Panc1 (cell line): ENCODE measurements around the gene TMEM273. TPM values are rescaled to one million over a fixed set of nuclear protein-coding genes. Genes with fewer than 3 reads are reported as not detected.

Experiments used
- ATAC-seq: fragments of 200-7000 bp; cut with Tn5 transposase; 2 replicates; pipeline ENCODE4 v1.9.1; 2020; ENCODE audit warnings: mild to moderate bottlenecking, moderate library complexity
- BruUV-seq: library from RNA; stranded (reverse); fragments of 400-500 nt; replicated peaks from 2 replicates; lab custom pipeline; 2021; lab: Mats Ljungman, UMichigan
- CTCF ChIA-PET: fragments of 300-600 bp; sonication (Branson Sonifier 250); formaldehyde crosslinking; loops from one replicate; lab custom pipeline; 2022; ENCODE audit warnings: antibody characterized with exemption; lab: Charles Lee
- POLR2A ChIA-PET: fragments of 300-600 bp; sonication (Branson Sonifier 250); formaldehyde crosslinking; loops from one replicate; lab custom pipeline; 2022; ENCODE audit warnings: antibody characterized with exemption; lab: Charles Lee
- DNase-seq: peaks from one replicate; pipeline ENCODE4 v3.0.0-alpha.2; 2010; ENCODE audit warnings: low read depth, low spot score
- H3K27ac ChIP-seq: 2 replicates; pipeline ENCODE4 v1.5.1; 2011; ENCODE audit warnings: mild to moderate bottlenecking, low read length, inconsistent platforms
- H3K27me3 ChIP-seq: fragments of 200-500 bp; sonication (Bioruptor generic); 2 replicates; pipeline ENCODE4 v1.6.0; 2014; ENCODE audit warnings: low read length, inconsistent platforms; ENCODE audit not compliant: control insufficient read depth, insufficient read depth
- H3K36me3 ChIP-seq: fragments of 200-500 bp; sonication (Bioruptor generic); 2 replicates; pipeline ENCODE4 v1.5.1; 2014; ENCODE audit warnings: inconsistent platforms, mild to moderate bottlenecking, low read length, moderate library complexity; ENCODE audit not compliant: control insufficient read depth, insufficient read depth
- H3K4me1 ChIP-seq: 2 replicates; pipeline ENCODE4 v1.5.1; 2011; ENCODE audit warnings: inconsistent platforms, mild to moderate bottlenecking, low read length, moderate library complexity; ENCODE audit not compliant: control insufficient read depth, insufficient read depth
- H3K4me3 ChIP-seq, 2 experiments: 2 replicates each; pipeline ENCODE4 v1.5.1; 2011 to 2012; ENCODE audit warnings: low read depth in 2 of 2, low read length in 2 of 2, mild to moderate bottlenecking in 2 of 2, inconsistent platforms in 1 of 2, moderate library complexity in 1 of 2
- H3K9me3 ChIP-seq: fragments of 200-500 bp; sonication (Bioruptor generic); 2 replicates; pipeline ENCODE4 v1.5.1; 2014; ENCODE audit warnings: low read depth, mild to moderate bottlenecking, inconsistent platforms, low read length, moderate library complexity; ENCODE audit not compliant: control insufficient read depth, insufficient read depth
- POLR2AphosphoS5 ChIP-seq: IDR thresholded peaks from 2 replicates; pipeline ENCODE4 v1.6.1; 2012; ENCODE audit warnings: mild to moderate bottlenecking, low read depth, low read length, moderate library complexity
- SIN3A ChIP-seq: IDR thresholded peaks from 2 replicates; pipeline ENCODE4 v1.6.1; 2012; ENCODE audit warnings: low read depth, mild to moderate bottlenecking, low read length, moderate library complexity, borderline replicate concordance; ENCODE audit not compliant: insufficient read depth
- TCF7L2 ChIP-seq: IDR thresholded peaks from 2 replicates; pipeline ENCODE4 v1.6.1; 2011; ENCODE audit warnings: mild to moderate bottlenecking, low read depth, low read length, inconsistent platforms
- in situ Hi-C: cut with HindIII; loops from 2 replicates; pipeline ENCODE4 v1.10.0; 2016; ENCODE audit warnings: low sequenced_read_pairs, low pct_unique_long_range_greater_than_20kb
- intact Hi-C: fragments of 100-400 bp; cut with micrococcal nuclease; formaldehyde crosslinking; loops from one replicate; pipeline ENCODE4 v1.10.0; 2022; ENCODE audit not compliant: unreplicated experiment
- total RNA-seq: library from RNA; stranded (reverse); gene quantifications from one replicate; pipeline ENCODE4 v1.2.1, GENCODE V29; 2021; ENCODE audit not compliant: unreplicated experiment
- TF ChIP-seq, protein P1 (sequence below), 2 experiments: IDR thresholded peaks; 2 replicates each; pipeline ENCODE4 v1.6.1; 2011 to 2012; ENCODE audit warnings: low read depth in 2 of 2, control low read depth in 1 of 2, low read length in 1 of 2, mild to moderate bottlenecking in 1 of 2, moderate library complexity in 1 of 2; ENCODE audit not compliant: insufficient read depth in 1 of 2

TMEM273 gene
- total RNA-seq, 1 experiment from 2014 or later: 0.23 TPM

DNA sequence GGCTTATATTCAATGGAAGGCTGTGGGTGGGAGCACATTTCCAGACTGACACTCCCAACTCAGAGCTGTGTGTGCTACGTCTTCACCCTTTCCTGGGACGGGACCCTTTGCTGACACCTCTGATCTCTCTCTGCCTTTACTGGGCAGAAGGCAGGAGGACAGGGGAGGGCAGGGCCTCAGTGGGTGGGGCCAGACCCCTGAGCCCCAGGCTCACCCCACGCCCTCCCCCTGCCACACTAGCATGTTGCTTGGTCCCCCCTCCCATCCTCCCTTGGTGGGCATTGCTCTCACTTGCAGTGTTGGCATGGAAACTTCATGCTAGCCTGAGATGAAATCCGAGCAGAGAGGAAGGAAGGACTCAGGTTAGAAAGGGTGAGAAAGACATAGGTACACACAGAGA is 18.4 kb downstream of the TMEM273 start:
- BruUV-seq: no TSS peak
- H3K4me3 ChIP-seq: no peak overlapping the region
- H3K27ac ChIP-seq: no peak overlapping the region
- no peak for DNase-seq
- in situ Hi-C loops (no loop called here), intact Hi-C loops (no loop called here)
- ChIA-PET POLR2A (no interaction called here), CTCF (no interaction called here)
- no peaks in the 10 kb centered on the region for H3K4me1 ChIP-seq
- H3K36me3 ChIP-seq: no peaks in the 10 kb centered on the region
- ATAC-seq: no peak
- no peaks in the 10 kb centered on the region for H3K9me3 ChIP-seq
- H3K27me3 ChIP-seq: no peaks in the 10 kb centered on the region
- no peak for TF ChIP-seq POLR2AphosphoS5
- no peak for TF ChIP-seq TCF7L2

DNA sequence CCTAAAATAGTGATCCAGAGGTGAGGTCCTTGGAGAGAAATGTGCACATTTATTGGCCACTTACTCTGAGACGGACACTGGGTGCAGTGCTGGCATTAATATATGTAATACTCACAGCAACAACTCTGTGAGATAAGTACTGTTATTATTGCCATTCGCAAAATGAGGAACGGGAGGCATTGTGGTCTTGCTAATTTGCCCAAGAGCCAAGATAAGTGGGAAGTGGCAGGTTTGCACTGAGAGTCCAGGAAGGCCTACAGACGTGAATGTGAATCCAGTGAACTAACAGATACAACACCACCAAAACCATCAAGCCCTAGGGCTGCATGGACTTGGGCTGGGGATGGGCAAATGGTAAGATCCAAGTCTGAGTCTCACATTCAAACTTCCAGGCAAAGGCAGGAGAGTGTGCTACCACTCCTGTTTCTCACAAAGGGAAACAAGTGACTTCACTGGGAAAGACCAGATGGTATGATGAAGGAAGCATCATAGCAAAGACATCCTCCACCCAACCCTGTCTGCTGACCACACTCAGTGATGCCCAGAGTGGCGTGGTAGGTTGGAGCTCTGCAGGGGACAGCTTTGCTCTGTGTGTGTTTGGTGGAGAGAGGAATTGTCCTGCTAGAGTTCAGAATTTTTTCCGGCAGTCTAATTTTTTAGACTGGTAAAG is 19.2 kb downstream of the TMEM273 start:
- Histone ChIP-seq H3K36me3 (no peaks in the 10 kb centered on the region), H3K4me3 (no peak overlapping the region), H3K4me1 (no peaks in the 10 kb centered on the region), H3K27ac (no peak overlapping the region), H3K27me3 (no peaks in the 10 kb centered on the region; the same call in 1 of the 2 replicates), H3K9me3 (no peaks in the 10 kb centered on the region)
- no peak for TF ChIP-seq SIN3A
- no peak for TF ChIP-seq POLR2AphosphoS5
- no TSS peak for BruUV-seq
- ATAC-seq (no peak), DNase-seq (no peak)
- in situ Hi-C loops: no loop called here
- CTCF ChIA-PET: no interaction called here
- POLR2A ChIA-PET: no interaction called here
- intact Hi-C loops: no loop called here

DNA sequence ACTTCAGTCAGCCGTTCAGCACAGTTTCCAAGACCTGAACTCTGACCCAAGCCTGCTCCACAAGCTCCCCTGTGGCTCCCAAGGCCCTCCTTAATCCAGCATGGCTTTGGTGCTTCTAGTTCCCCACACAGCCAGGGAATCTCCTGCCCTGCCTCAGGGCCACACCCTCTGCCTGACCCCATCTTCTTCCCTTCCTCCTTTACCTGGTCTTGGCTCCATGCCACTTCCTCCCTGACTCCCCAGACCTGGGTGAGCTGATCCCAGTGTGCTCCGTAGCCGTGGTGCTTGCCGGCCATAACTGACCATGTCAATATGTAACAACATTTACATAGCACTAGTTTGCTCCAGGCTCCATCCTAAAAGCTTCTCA is 20.0 kb downstream of the TMEM273 start:
- intact Hi-C loops (no loop called here), in situ Hi-C loops (no loop called here)
- BruUV-seq: no TSS peak
- H3K4me3 ChIP-seq: no peak overlapping the region
- no peaks in the 10 kb centered on the region for H3K9me3 ChIP-seq
- H3K27me3 ChIP-seq: no peaks in the 10 kb centered on the region; the same call in 1 of the 2 replicates
- POLR2A ChIA-PET: interaction anchor here (0.7 kb wide), 1 partner anchor 10 kb away, joined by 3 read pairs; no protein-coding TSS in a partner anchor
- CTCF ChIA-PET: no interaction called here
- H3K27ac ChIP-seq: no peak overlapping the region
- H3K36me3 ChIP-seq: no peaks in the 10 kb centered on the region
- no peaks in the 10 kb centered on the region for H3K4me1 ChIP-seq
- TF ChIP-seq POLR2AphosphoS5 (no peak), TCF7L2 (no peak)
- TF ChIP-seq, protein P1, sequence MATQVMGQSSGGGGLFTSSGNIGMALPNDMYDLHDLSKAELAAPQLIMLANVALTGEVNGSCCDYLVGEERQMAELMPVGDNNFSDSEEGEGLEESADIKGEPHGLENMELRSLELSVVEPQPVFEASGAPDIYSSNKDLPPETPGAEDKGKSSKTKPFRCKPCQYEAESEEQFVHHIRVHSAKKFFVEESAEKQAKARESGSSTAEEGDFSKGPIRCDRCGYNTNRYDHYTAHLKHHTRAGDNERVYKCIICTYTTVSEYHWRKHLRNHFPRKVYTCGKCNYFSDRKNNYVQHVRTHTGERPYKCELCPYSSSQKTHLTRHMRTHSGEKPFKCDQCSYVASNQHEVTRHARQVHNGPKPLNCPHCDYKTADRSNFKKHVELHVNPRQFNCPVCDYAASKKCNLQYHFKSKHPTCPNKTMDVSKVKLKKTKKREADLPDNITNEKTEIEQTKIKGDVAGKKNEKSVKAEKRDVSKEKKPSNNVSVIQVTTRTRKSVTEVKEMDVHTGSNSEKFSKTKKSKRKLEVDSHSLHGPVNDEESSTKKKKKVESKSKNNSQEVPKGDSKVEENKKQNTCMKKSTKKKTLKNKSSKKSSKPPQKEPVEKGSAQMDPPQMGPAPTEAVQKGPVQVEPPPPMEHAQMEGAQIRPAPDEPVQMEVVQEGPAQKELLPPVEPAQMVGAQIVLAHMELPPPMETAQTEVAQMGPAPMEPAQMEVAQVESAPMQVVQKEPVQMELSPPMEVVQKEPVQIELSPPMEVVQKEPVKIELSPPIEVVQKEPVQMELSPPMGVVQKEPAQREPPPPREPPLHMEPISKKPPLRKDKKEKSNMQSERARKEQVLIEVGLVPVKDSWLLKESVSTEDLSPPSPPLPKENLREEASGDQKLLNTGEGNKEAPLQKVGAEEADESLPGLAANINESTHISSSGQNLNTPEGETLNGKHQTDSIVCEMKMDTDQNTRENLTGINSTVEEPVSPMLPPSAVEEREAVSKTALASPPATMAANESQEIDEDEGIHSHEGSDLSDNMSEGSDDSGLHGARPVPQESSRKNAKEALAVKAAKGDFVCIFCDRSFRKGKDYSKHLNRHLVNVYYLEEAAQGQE (IDR thresholded peaks at IDR 0.05; ENCODE audit: insufficient read depth in 1 of 2, low read depth in 2 of 2, low read length in 1 of 2): no peak
- DNase-seq (no peak), ATAC-seq (no peak)
